Measurements from ENCODE around the gene LPP.

The LPP gene

DNA sequence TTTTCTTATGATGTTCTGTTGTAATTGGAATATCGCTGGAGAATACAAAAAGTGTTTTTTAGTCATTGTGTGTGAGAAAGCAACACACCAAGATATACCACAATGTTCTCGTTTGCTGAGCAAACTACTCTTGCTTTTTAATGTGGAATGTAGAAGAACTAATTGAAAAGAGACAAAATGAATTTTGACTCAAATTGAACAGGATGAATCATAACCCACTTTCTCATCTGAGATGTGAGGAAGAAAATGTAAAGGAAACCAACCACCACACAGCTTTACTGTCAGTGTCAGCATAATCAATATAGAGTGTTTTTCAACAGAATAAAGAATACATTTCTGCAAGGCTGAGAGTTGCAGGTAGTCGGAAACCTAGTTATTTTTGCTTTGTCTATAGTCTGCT, 569.0 kb downstream of the LPP start:
- Mint-ChIP-seq H3K36me3 (ENCODE audit: low read depth) (peaks cover 29% of the 10 kb centered on the region), H3K4me1 (ENCODE audit: low read depth) (peaks cover 14% of the 10 kb centered on the region), H3K9me3 (no peaks in the 10 kb centered on the region), H3K27me3 (no peaks in the 10 kb centered on the region), H3K27ac (no peak overlapping the region), H3K4me3 (no peak overlapping the region)
- intact Hi-C loops (cut with micrococcal nuclease), result no loop called here

DNA sequence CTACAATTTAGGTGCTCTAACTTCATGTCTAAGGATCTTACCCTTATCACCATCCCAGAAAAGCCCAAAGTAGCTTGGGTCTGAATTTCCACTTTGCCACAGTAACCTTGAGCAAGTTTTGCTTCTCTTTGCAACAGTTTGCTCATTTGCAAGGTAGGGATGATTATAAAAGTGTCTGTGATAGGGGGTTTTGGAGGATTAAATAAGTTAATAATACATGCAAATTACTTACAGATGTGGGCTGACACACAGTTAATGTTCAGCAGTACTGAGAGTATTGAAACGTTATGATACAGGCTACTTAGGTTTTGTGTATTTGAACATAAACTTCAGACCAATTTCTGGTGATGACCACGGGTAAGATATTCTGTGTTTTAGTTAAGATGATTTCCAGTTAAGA, 573.1 kb downstream of the LPP start:
- H3K4me1 Mint-ChIP-seq (ENCODE audit: low read depth), result peaks cover 11% of the 10 kb centered on the region
- H3K9me3 Mint-ChIP-seq, result no peaks in the 10 kb centered on the region
- intact Hi-C loops (cut with micrococcal nuclease), result no loop called here
- no peaks in the 10 kb centered on the region for H3K27me3 Mint-ChIP-seq
- H3K4me3 Mint-ChIP-seq, result no peak overlapping the region
- peaks cover 47% of the 10 kb centered on the region for H3K36me3 Mint-ChIP-seq (ENCODE audit: low read depth)
- H3K27ac Mint-ChIP-seq, result no peak overlapping the region

- intact Hi-C loops (cut with micrococcal nuclease), result no loop called here
- H3K4me1 Mint-ChIP-seq (ENCODE audit: low read depth), result peaks cover 11% of the 10 kb centered on the region
- H3K4me3 Mint-ChIP-seq, result no peak overlapping the region
- H3K27me3 Mint-ChIP-seq, result no peaks in the 10 kb centered on the region
- H3K27ac Mint-ChIP-seq, result no peak overlapping the region
- no peaks in the 10 kb centered on the region for H3K9me3 Mint-ChIP-seq
- H3K36me3 Mint-ChIP-seq (ENCODE audit: low read depth), result peaks cover 47% of the 10 kb centered on the region
These were observed 574.5 kb downstream of the LPP start for GRCh38 chr3:188728371-188728896.

DNA sequence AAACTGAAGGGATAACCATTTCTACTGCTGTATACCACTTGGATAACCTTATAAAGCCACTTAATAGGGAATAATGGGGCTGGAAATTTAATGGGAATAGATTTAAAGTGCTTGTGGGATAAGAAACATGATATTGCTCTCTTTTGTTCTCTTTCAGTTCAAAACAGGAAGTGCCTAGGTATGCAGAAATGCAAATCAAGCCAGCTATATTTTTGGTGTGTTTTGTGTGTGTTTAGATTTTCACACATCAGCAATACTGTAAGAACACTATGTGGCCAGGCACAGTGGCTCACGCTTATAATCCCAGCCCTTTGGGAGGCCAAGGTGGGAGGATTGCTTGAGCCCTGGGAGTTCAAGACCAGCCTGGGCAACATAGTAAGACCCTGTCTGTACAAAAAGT, 575.5 kb downstream of the LPP start:
- Mint-ChIP-seq H3K4me1 (ENCODE audit: low read depth) (peaks cover 11% of the 10 kb centered on the region), H3K27me3 (no peaks in the 10 kb centered on the region), H3K9me3 (no peaks in the 10 kb centered on the region), H3K27ac (no peak overlapping the region), H3K4me3 (no peak overlapping the region), H3K36me3 (ENCODE audit: low read depth) (peaks cover 45% of the 10 kb centered on the region)
- intact Hi-C loops (cut with micrococcal nuclease), result no loop called here

- H3K36me3 Mint-ChIP-seq (ENCODE audit: low read depth), result peaks cover 21% of the 10 kb centered on the region
- H3K9me3 Mint-ChIP-seq, result no peaks in the 10 kb centered on the region
- intact Hi-C loops (cut with micrococcal nuclease), result no loop called here
- H3K27me3 Mint-ChIP-seq, result no peaks in the 10 kb centered on the region
- H3K27ac Mint-ChIP-seq, result no peak overlapping the region
- H3K4me1 Mint-ChIP-seq (ENCODE audit: low read depth), result peaks cover 10% of the 10 kb centered on the region
- H3K4me3 Mint-ChIP-seq, result no peak overlapping the region
These were observed 580.4 kb downstream of the LPP start for GRCh38 chr3:188734395-188734794.

- intact Hi-C loops (cut with micrococcal nuclease), result no loop called here
- no peaks in the 10 kb centered on the region for H3K27me3 Mint-ChIP-seq
- no peaks in the 10 kb centered on the region for H3K9me3 Mint-ChIP-seq
- H3K4me1 Mint-ChIP-seq (ENCODE audit: low read depth), result peaks cover 8% of the 10 kb centered on the region
- H3K27ac Mint-ChIP-seq, result no peak overlapping the region
- no peak overlapping the region for H3K4me3 Mint-ChIP-seq
- H3K36me3 Mint-ChIP-seq (ENCODE audit: low read depth), result peaks cover 5% of the 10 kb centered on the region
These were observed 585.6 kb downstream of the LPP start for GRCh38 chr3:188739511-188739910.

GRCh38 chr3:188740010-188740409, 586.1 kb downstream of the LPP start:
- Mint-ChIP-seq H3K36me3 (ENCODE audit: low read depth) (peaks cover 5% of the 10 kb centered on the region), H3K27ac (no peak overlapping the region), H3K9me3 (no peaks in the 10 kb centered on the region), H3K4me3 (no peak overlapping the region), H3K27me3 (no peaks in the 10 kb centered on the region), H3K4me1 (ENCODE audit: low read depth) (peaks cover 13% of the 10 kb centered on the region)
- intact Hi-C loops (cut with micrococcal nuclease), result no loop called here

DNA sequence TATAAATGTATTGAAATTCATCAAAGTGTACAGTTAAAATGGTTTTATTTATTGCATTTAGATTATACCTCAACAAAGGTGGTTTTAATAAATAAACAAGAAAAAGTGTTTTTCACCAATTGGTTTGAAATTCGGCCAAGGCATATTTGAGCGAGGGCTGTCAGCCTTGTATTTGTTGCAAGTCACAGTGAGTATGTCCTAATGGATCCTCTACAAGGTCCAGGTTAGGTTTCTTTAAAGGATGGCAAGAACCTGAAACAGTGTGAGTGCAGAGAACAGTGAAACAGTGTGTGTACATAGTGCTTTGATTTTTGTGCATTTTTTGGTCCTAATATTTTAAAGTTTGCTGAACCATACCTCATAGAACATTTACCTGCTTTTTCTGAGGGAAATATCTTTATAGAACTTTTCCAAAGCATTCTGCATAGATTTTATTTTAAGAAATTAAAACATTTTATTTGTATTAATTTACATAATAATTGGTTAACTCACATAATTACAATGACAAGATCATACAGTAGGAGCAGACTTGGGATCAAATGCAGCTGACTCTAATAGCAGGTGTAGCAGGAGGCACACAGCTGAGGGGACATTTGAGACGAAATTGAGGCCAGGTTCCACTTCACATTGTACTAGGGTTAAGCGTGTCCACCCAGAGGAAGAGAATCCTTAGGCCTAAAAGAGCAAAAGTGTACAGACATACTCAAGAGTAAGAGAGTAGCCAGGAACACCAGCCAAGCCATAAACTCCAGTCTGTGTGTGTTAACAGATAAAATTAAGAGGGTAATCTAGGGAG, 589.0 kb downstream of the LPP start:
- intact Hi-C loops (cut with micrococcal nuclease), result no loop called here
- Mint-ChIP-seq H3K4me1 (ENCODE audit: low read depth) (peaks cover 15% of the 10 kb centered on the region), H3K4me3 (no peak overlapping the region), H3K27me3 (no peaks in the 10 kb centered on the region), H3K9me3 (no peaks in the 10 kb centered on the region), H3K27ac (no peak overlapping the region), H3K36me3 (ENCODE audit: low read depth) (peaks cover 5% of the 10 kb centered on the region)

GRCh38 chr3:188744166-188744565, 590.2 kb downstream of the LPP start:
- H3K27me3 Mint-ChIP-seq, result no peaks in the 10 kb centered on the region
- H3K9me3 Mint-ChIP-seq, result no peaks in the 10 kb centered on the region
- H3K4me3 Mint-ChIP-seq, result no peak overlapping the region
- H3K4me1 Mint-ChIP-seq (ENCODE audit: low read depth), result peaks cover 10% of the 10 kb centered on the region
- intact Hi-C loops (cut with micrococcal nuclease), result no loop called here
- H3K36me3 Mint-ChIP-seq (ENCODE audit: low read depth), result peaks cover 5% of the 10 kb centered on the region
- H3K27ac Mint-ChIP-seq, result no peak overlapping the region

GRCh38 chr3:188745031-188745430, 591.1 kb downstream of the LPP start:
- Mint-ChIP-seq H3K4me3 (no peak overlapping the region), H3K27ac (no peak overlapping the region), H3K27me3 (no peaks in the 10 kb centered on the region), H3K36me3 (ENCODE audit: low read depth) (peaks cover 5% of the 10 kb centered on the region), H3K4me1 (ENCODE audit: low read depth) (peaks cover 8% of the 10 kb centered on the region), H3K9me3 (no peaks in the 10 kb centered on the region)
- intact Hi-C loops (cut with micrococcal nuclease), result no loop called here

- no peaks in the 10 kb centered on the region for H3K9me3 Mint-ChIP-seq
- H3K27ac Mint-ChIP-seq, result no peak overlapping the region
- H3K36me3 Mint-ChIP-seq (ENCODE audit: low read depth), result peaks cover 5% of the 10 kb centered on the region
- H3K4me1 Mint-ChIP-seq (ENCODE audit: low read depth), result peaks cover 8% of the 10 kb centered on the region
- H3K4me3 Mint-ChIP-seq, result no peak overlapping the region
- no peaks in the 10 kb centered on the region for H3K27me3 Mint-ChIP-seq
- intact Hi-C loops (cut with micrococcal nuclease), result no loop called here
These were observed 592.4 kb downstream of the LPP start for GRCh38 chr3:188746291-188746783.

DNA sequence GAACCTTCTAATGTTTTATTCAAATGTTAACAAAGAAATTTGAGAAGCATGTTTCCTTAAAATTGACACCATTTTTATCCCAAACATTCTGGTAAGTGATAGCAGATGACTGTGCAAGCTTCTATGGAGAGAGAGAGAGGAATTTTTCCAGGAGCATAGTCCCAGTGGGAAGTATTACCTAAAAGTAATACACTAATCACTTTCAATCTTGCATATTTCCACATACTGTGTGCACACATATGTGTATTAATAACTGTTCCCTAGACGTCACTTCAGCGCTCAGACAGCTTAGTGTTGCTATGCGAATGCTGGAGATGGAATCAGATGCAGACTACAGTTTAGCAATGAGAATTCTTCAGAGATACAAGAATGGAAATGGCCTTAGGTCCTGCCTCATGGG, 593.5 kb downstream of the LPP start:
- peaks cover 5% of the 10 kb centered on the region for H3K36me3 Mint-ChIP-seq (ENCODE audit: low read depth)
- intact Hi-C loops (cut with micrococcal nuclease), result no loop called here
- H3K27ac Mint-ChIP-seq, result no peak overlapping the region
- no peaks in the 10 kb centered on the region for H3K9me3 Mint-ChIP-seq
- H3K27me3 Mint-ChIP-seq, result no peaks in the 10 kb centered on the region
- no peak overlapping the region for H3K4me3 Mint-ChIP-seq
- peaks cover 9% of the 10 kb centered on the region for H3K4me1 Mint-ChIP-seq (ENCODE audit: low read depth)

DNA sequence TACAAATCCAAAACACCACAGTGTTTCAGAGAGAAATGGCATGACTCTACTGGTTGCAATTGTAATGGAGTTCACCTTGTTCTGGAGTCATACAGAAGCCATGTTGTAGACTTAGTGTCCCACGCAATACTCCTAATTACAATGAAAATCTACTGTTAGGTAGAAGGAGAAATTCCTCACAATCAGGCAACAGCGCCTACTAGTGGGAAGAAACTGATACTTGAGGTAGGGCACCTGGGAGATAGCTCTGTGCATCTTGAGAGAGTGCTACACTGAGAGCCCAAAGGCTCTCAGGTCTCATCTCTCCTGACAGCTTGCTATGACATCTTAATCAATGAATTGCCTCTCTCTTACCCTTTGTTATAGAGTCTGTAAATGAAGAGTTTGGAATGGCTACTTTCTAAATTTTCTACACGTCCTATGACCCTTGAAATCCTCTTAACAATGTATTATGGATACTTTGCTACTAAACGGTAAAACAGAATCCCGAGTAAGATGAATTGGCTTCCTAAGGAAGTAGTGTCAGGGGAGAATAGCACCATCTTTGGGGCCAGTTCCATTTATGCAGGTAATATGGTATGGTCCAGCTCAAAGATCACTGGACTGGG, 595.2 kb downstream of the LPP start:
- H3K4me1 Mint-ChIP-seq (ENCODE audit: low read depth), result peaks cover 22% of the 10 kb centered on the region
- intact Hi-C loops (cut with micrococcal nuclease), result no loop called here
- no peak overlapping the region for H3K4me3 Mint-ChIP-seq
- H3K27ac Mint-ChIP-seq, result no peak overlapping the region
- no peaks in the 10 kb centered on the region for H3K36me3 Mint-ChIP-seq (ENCODE audit: low read depth)
- no peaks in the 10 kb centered on the region for H3K9me3 Mint-ChIP-seq
- H3K27me3 Mint-ChIP-seq, result no peaks in the 10 kb centered on the region

GRCh38 chr3:188749830-188750229, 595.9 kb downstream of the LPP start:
- no peak overlapping the region for H3K4me3 Mint-ChIP-seq
- H3K36me3 Mint-ChIP-seq (ENCODE audit: low read depth), result no peaks in the 10 kb centered on the region
- H3K27me3 Mint-ChIP-seq, result no peaks in the 10 kb centered on the region
- intact Hi-C loops (cut with micrococcal nuclease), result no loop called here
- peaks cover 17% of the 10 kb centered on the region for H3K4me1 Mint-ChIP-seq (ENCODE audit: low read depth)
- H3K27ac Mint-ChIP-seq, result no peak overlapping the region
- H3K9me3 Mint-ChIP-seq, result no peaks in the 10 kb centered on the region

All from dendritic cell treated with granulocyte-macrophage colony-stimulating factor and Interleukin-4, amounts not matched to agents 40 ng/mL and 50 ng/mL, for 4 days (primary cell).